Measurements from ENCODE around the gene NFATC4.

The NFATC4 gene

DNA sequence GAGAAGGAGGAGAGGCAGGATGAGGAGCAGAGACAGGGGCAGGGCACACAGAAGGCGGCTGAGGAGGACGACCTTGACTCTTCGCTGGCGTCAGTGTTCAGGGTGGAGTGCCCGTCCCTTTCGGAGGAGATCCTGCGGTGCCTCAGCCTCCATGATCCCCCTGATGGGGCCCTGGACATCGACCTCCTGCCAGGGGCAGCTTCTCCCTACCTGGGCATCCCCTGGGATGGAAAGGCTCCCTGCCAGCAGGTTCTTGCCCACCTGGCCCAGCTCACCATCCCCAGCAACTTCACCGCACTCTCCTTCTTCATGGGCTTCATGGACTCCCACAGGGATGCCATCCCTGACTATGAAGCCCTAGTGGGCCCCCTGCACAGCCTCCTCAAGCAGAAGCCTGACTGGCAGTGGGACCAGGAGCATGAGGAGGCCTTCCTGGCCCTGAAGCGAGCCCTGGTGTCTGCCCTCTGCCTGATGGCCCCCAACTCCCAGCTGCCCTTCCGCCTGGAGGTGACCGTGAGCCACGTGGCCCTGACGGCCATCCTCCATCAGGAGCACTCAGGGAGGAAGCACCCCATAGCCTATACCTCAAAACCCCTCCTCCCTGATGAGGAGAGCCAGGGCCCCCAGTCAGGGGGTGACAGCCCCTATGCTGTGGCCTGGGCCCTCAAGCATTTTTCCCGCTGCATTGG, 46.9 kb downstream of the NFATC4 start:
- H3K27me3 ChIP-seq (ENCODE audit: insufficient read depth, low read depth), result no peaks in the 10 kb centered on the region
- no peaks in the 10 kb centered on the region for H3K4me1 ChIP-seq (ENCODE audit: low read depth, poor library complexity, severe bottlenecking)

DNA sequence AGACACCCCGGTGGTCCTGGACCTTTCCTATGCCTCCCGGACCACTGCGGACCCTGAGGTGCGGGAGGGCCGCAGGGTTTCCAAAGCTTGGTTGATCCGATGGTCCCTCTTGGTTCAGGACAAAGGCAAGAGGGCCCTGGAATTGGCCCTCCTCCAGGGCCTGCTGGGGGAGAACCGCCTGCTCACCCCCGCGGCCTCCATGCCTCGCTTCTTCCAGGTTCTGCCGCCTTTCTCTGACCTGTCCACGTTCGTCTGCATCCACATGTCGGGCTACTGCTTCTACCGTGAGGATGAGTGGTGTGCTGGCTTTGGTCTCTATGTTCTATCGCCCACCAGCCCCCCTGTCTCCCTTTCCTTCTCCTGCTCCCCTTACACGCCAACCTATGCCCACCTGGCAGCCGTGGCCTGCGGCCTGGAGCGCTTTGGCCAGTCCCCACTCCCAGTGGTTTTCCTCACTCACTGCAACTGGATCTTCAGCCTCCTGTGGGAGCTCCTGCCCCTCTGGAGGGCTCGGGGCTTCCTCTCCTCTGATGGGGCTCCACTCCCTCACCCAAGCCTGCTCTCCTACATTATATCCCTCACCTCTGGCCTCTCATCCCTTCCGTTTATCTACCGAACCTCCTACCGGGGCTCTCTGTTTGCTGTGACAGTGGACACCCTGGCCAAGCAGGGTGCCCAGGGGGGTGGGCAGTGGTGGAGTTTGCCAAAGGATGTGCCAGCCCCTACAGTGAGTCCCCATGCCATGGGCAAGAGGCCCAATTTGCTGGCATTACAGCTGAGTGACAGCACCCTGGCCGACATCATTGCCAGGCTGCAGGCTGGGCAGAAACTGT, 47.7 kb downstream of the NFATC4 start:
- Histone ChIP-seq H3K4me2 (no peak overlapping the region), H3K36me3 (ENCODE audit: insufficient read depth) (no peaks in the 10 kb centered on the region), H3K4me3 (IDR thresholded peaks at IDR 0.05; ENCODE audit: insufficient read depth, low read depth, low read length) (no peak overlapping the region), H3K79me2 (ENCODE audit: insufficient read depth, low read depth) (no peaks in the 10 kb centered on the region), H3K9ac (no peak overlapping the region), H4K20me1 (ENCODE audit: insufficient read depth) (no peaks in the 10 kb centered on the region), H3K27ac (no peak overlapping the region), H3K4me1 (ENCODE audit: low read depth, poor library complexity, severe bottlenecking) (no peaks in the 10 kb centered on the region), H2AFZ (ENCODE audit: low read depth) (no peak overlapping the region), H3K27me3 (ENCODE audit: insufficient read depth, low read depth) (no peaks in the 10 kb centered on the region)
- TF ChIP-seq, protein P1, sequence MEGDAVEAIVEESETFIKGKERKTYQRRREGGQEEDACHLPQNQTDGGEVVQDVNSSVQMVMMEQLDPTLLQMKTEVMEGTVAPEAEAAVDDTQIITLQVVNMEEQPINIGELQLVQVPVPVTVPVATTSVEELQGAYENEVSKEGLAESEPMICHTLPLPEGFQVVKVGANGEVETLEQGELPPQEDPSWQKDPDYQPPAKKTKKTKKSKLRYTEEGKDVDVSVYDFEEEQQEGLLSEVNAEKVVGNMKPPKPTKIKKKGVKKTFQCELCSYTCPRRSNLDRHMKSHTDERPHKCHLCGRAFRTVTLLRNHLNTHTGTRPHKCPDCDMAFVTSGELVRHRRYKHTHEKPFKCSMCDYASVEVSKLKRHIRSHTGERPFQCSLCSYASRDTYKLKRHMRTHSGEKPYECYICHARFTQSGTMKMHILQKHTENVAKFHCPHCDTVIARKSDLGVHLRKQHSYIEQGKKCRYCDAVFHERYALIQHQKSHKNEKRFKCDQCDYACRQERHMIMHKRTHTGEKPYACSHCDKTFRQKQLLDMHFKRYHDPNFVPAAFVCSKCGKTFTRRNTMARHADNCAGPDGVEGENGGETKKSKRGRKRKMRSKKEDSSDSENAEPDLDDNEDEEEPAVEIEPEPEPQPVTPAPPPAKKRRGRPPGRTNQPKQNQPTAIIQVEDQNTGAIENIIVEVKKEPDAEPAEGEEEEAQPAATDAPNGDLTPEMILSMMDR (conservative IDR thresholded peaks at IDR 0.05; ENCODE audit: low read depth, low read length), result no peak

More for the DNA sequence above, 46.9 kb downstream of the NFATC4 start:
- TF ChIP-seq, protein P1 (conservative IDR thresholded peaks at IDR 0.05; ENCODE audit: low read depth, low read length), result no peak
- H3K27ac ChIP-seq, result no peak overlapping the region
- no peak overlapping the region for H3K4me3 ChIP-seq (IDR thresholded peaks at IDR 0.05; ENCODE audit: insufficient read depth, low read depth, low read length)
- no peaks in the 10 kb centered on the region for H3K36me3 ChIP-seq (ENCODE audit: insufficient read depth)
- H4K20me1 ChIP-seq (ENCODE audit: insufficient read depth), result no peaks in the 10 kb centered on the region
- no peak overlapping the region for H2AFZ ChIP-seq (ENCODE audit: low read depth)
- no peak overlapping the region for H3K4me2 ChIP-seq
- no peak overlapping the region for H3K9ac ChIP-seq
- H3K79me2 ChIP-seq (ENCODE audit: insufficient read depth, low read depth), result no peaks in the 10 kb centered on the region

DNA sequence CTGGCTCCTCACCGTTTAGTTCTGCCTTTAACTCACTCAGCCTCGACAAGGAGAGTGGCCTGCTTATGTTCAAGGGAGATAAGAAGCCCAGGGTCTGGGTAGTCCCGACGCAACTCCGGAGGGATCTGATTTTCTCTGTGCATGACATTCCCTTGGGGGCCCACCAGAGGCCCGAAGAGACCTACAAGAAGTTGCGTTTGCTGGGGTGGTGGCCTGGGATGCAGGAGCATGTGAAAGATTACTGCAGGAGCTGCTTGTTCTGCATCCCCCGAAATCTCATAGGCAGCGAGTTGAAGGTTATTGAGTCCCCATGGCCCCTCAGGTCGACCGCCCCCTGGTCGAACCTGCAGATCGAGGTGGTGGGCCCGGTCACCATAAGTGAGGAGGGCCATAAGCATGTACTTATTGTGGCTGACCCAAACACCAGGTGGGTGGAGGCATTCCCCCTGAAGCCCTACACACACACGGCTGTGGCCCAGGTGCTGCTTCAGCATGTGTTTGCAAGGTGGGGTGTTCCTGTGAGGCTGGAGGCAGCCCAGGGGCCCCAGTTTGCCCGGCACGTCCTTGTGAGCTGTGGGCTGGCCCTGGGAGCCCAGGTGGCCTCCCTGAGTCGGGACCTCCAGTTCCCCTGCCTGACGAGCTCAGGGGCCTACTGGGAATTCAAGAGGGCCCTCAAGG, 48.4 kb downstream of the NFATC4 start:
- Histone ChIP-seq H3K79me2 (ENCODE audit: insufficient read depth, low read depth) (no peaks in the 10 kb centered on the region), H3K36me3 (ENCODE audit: insufficient read depth) (no peaks in the 10 kb centered on the region), H3K9ac (no peak overlapping the region), H4K20me1 (ENCODE audit: insufficient read depth) (no peaks in the 10 kb centered on the region), H2AFZ (ENCODE audit: low read depth) (no peak overlapping the region), H3K27ac (no peak overlapping the region), H3K4me1 (ENCODE audit: low read depth, poor library complexity, severe bottlenecking) (no peaks in the 10 kb centered on the region), H3K4me3 (IDR thresholded peaks at IDR 0.05; ENCODE audit: insufficient read depth, low read depth, low read length) (no peak overlapping the region), H3K27me3 (ENCODE audit: insufficient read depth, low read depth) (no peaks in the 10 kb centered on the region), H3K4me2 (no peak overlapping the region)
- TF ChIP-seq, protein P1 (conservative IDR thresholded peaks at IDR 0.05; ENCODE audit: low read depth, low read length), result no peak

DNA sequence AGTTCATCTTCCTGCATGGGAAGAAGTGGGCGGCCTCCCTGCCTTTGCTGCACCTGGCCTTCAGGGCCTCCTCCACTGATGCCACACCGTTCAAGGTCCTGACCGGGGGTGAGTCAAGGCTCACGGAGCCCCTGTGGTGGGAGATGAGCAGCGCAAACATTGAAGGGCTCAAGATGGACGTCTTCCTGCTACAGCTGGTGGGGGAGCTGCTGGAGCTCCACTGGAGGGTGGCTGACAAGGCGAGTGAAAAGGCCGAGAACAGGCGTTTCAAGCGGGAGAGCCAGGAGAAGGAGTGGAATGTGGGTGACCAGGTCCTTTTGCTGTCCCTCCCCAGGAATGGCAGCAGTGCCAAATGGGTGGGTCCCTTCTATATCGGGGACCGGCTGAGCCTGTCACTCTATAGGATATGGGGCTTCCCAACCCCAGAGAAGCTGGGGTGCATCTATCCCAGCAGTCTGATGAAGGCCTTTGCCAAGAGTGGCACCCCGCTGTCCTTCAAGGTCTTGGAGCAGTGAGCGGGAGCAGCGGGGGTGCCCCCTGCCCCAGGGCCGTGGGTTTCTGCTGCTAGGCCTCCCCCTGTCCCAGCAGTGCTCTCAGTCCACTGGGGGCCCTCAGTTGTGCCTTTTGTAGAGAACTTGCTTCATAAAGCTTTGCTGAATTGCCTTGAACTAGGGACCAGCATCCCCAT, 49.1 kb downstream of the NFATC4 start:
- Histone ChIP-seq H3K4me3 (IDR thresholded peaks at IDR 0.05; ENCODE audit: insufficient read depth, low read depth, low read length) (no peak overlapping the region), H3K36me3 (ENCODE audit: insufficient read depth) (no peaks in the 10 kb centered on the region), H3K9ac (no peak overlapping the region), H3K4me2 (no peak overlapping the region), H3K27me3 (ENCODE audit: insufficient read depth, low read depth) (no peaks in the 10 kb centered on the region), H3K79me2 (ENCODE audit: insufficient read depth, low read depth) (no peaks in the 10 kb centered on the region), H3K27ac (no peak overlapping the region), H4K20me1 (ENCODE audit: insufficient read depth) (no peaks in the 10 kb centered on the region), H3K4me1 (ENCODE audit: low read depth, poor library complexity, severe bottlenecking) (no peaks in the 10 kb centered on the region), H2AFZ (ENCODE audit: low read depth) (no peak overlapping the region)
- TF ChIP-seq, protein P1 (conservative IDR thresholded peaks at IDR 0.05; ENCODE audit: low read depth, low read length), result no peak

Data from KMS-11 (cell line).